Mucosa of descending colon (tissue), 3 donors: ENCODE measurements around the gene DEFB113. TPM values are rescaled to one million over a fixed set of nuclear protein-coding genes. Genes with fewer than 3 reads are reported as not detected.

Experiments used
- ATAC-seq: fragments of 200-7000 bp; cut with Tn5 transposase; one replicate; pipeline ENCODE4 v1.9.1; 2020; ENCODE audit warnings: mild to moderate bottlenecking, moderate library complexity
- DNase-seq, 3 donors: peaks; one replicate each; pipeline ENCODE4 v3.0.0-alpha.2; 2020
- H3K36me3 ChIP-seq: fragments of 200-600 bp; one replicate; pipeline ENCODE4 v1.8.0; 2021; ENCODE audit warnings: low read depth, mild to moderate bottlenecking
- H3K4me1 ChIP-seq: fragments of 200-600 bp; one replicate; pipeline ENCODE4 v1.8.0; 2021; ENCODE audit warnings: low read depth, mild to moderate bottlenecking
- H3K4me3 ChIP-seq: fragments of 200-600 bp; one replicate; pipeline ENCODE4 v1.8.0; 2021; ENCODE audit warnings: mild to moderate bottlenecking
- H3K9me3 ChIP-seq: fragments of 200-600 bp; one replicate; pipeline ENCODE4 v1.8.0; 2021; ENCODE audit warnings: mild to moderate bottlenecking
- CTCF ChIP-seq: fragments of 200-600 bp; IDR thresholded peaks from one replicate; pipeline ENCODE4 v1.8.0; 2022; ENCODE audit warnings: antibody characterized with exemption, mild to moderate bottlenecking
- intact Hi-C, 2 donors: fragments of 100-400 bp; cut with DNase I in 1 of 2; cut with micrococcal nuclease in 1 of 2; formaldehyde crosslinking; loops; one replicate each; pipeline versions ENCODE4 v1.11.0 to v1.11.1; 2022; cut with DNase I, micrococcal nuclease
- long read RNA-seq, 2 donors: library from polyadenylated mRNA; unstranded; transcript quantifications; one replicate each; pipeline ENCODE4 v2.0.0, GENCODE V29; 2019 to 2021
- total RNA-seq, 3 donors: library from RNA; stranded (reverse); fragmentation: NEBNext Ultra II Directional in 2 of 3; extraction: Animal tissue kit (Norgen Biotek cat#: 25700) in 2 of 3; gene quantifications; one replicate each; pipeline versions ENCODE4 v1.2.1 to v1.2.4, GENCODE V29; 2021 to 2023
- donor health status: DM: no; HTN: no; CAD: no; lungs with moderate emphysema.
- donor health status: DM: no; HTN: no; CAD: no.
- donor health status: DM: no; HTN: yes; CAD: no.

Gene DEFB113
- total RNA-seq, result not detected
- long read RNA-seq, donor 1, result 0 reads
- long read RNA-seq, donor 2, result 0 reads

- ATAC-seq, result no peak
- intact Hi-C loops, result no loop called here
- no peak for TF ChIP-seq CTCF
- Histone ChIP-seq H3K4me1 (no peaks in the 10 kb centered on the region), H3K9me3 (no peaks in the 10 kb centered on the region), H3K36me3 (no peaks in the 10 kb centered on the region), H3K4me3 (no peak within 1 kb of the TSS)
- no peak for DNase-seq
Observed at GRCh38 chr6:49969605-49970004, at the start of gene DEFB113. DEFB113 (minus strand) TSS chr6:49969625; CDS start chr6:49969625, 0 bp downstream.

GRCh38 chr6:50007819-50008218, 38.4 kb upstream of the DEFB113 start:
- DNase-seq (no peak), ATAC-seq (no peak)
- Histone ChIP-seq H3K4me3 (no peak overlapping the region), H3K36me3 (no peaks in the 10 kb centered on the region), H3K9me3 (no peaks in the 10 kb centered on the region), H3K4me1 (no peaks in the 10 kb centered on the region)
- no peak for TF ChIP-seq CTCF
- intact Hi-C loops, result no loop called here

- no peaks in the 10 kb centered on the region for H3K36me3 ChIP-seq
- H3K4me3 ChIP-seq, result no peak overlapping the region
- ATAC-seq (no peak), DNase-seq (no peak)
- no peaks in the 10 kb centered on the region for H3K4me1 ChIP-seq
- intact Hi-C loops, result no loop called here
- no peak for TF ChIP-seq CTCF
- H3K9me3 ChIP-seq, result no peaks in the 10 kb centered on the region
Observed at GRCh38 chr6:50003139-50003538, 33.7 kb upstream of the DEFB113 start.

- no peak for DNase-seq
- intact Hi-C loops, result no loop called here
- Histone ChIP-seq H3K4me1 (no peaks in the 10 kb centered on the region), H3K9me3 (no peaks in the 10 kb centered on the region), H3K36me3 (no peaks in the 10 kb centered on the region), H3K4me3 (no peak overlapping the region)
- ATAC-seq, result no peak
- no peak for TF ChIP-seq CTCF
Observed at GRCh38 chr6:49995278-49995677, 25.9 kb upstream of the DEFB113 start.

- intact Hi-C loops, result no loop called here
- ATAC-seq (no peak), DNase-seq (no peak)
- TF ChIP-seq CTCF, result no peak
- H3K4me3 ChIP-seq, result no peak overlapping the region
- H3K4me1 ChIP-seq, result no peaks in the 10 kb centered on the region
- no peaks in the 10 kb centered on the region for H3K9me3 ChIP-seq
- H3K36me3 ChIP-seq, result no peaks in the 10 kb centered on the region
Observed at GRCh38 chr6:49988900-49989299, 19.5 kb upstream of the DEFB113 start.

GRCh38 chr6:49987749-49988148, 18.3 kb upstream of the DEFB113 start:
- no peaks in the 10 kb centered on the region for H3K4me1 ChIP-seq
- H3K9me3 ChIP-seq, result no peaks in the 10 kb centered on the region
- DNase-seq (no peak), ATAC-seq (no peak)
- H3K36me3 ChIP-seq, result no peaks in the 10 kb centered on the region
- no peak overlapping the region for H3K4me3 ChIP-seq
- no peak for TF ChIP-seq CTCF
- intact Hi-C loops, result no loop called here
